IMR-90 (cell line): ENCODE results near the gene PAM. TPM values are rescaled to one million over a fixed set of nuclear protein-coding genes. Genes with fewer than 3 reads are reported as not detected.

ENCODE experiments used
- ATAC-seq: fragments of 200-7000 bp; cut with Tn5 transposase; 2 replicates; pipeline ENCODE4 v1.9.1; 2020; ENCODE audit warnings: low read depth, mild to moderate bottlenecking, moderate library complexity
- BruUV-seq: library from RNA; stranded (reverse); fragments of 400-500 nt; replicated peaks from 2 replicates; lab custom pipeline; 2021; lab: Mats Ljungman, UMichigan
- CTCF ChIA-PET: fragments of 300-600 bp; formaldehyde crosslinking; extraction: SDS; loops from one replicate; lab custom pipeline; 2021; ENCODE audit warnings: antibody characterized with exemption; lab: Yijun Ruan, JAX
- POLR2A ChIA-PET: fragments of 300-600 bp; sonication (Branson Sonifier 250); formaldehyde crosslinking; loops from one replicate; lab custom pipeline; 2022; ENCODE audit warnings: antibody characterized with exemption; ENCODE audit not compliant: unreplicated experiment; lab: Charles Lee
- DNase-seq: peaks from one replicate; pipeline ENCODE4 v3.0.0; 2013
- H2AFZ ChIP-seq: replicated peaks from 2 replicates; pipeline ENCODE3; 2013; ENCODE audit warnings: low read length, mild to moderate bottlenecking; ENCODE audit not compliant: poor library complexity
- H2AK5ac ChIP-seq: 2 replicates; pipeline ENCODE4 v1.6.1; 2013; ENCODE audit warnings: low read depth, low read length, inconsistent platforms
- H2AK9ac ChIP-seq: replicated peaks from 2 replicates; pipeline ENCODE3; 2013; ENCODE audit warnings: mild to moderate bottlenecking, low read depth, low read length, moderate library complexity; ENCODE audit not compliant: poor library complexity
- H2BK120ac ChIP-seq: 2 replicates; pipeline ENCODE4 v1.6.1; 2013; ENCODE audit warnings: low read depth, low read length, inconsistent platforms
- H2BK15ac ChIP-seq: 3 replicates; pipeline ENCODE4 v1.6.1; 2013; ENCODE audit warnings: low read depth, low read length, inconsistent platforms
- H2BK20ac ChIP-seq: 2 replicates; pipeline ENCODE4 v1.6.1; 2013; ENCODE audit warnings: low read depth, mild to moderate bottlenecking, inconsistent platforms, low read length, moderate library complexity
- H2BK5ac ChIP-seq: 2 replicates; pipeline ENCODE4 v1.6.1; 2013; ENCODE audit warnings: mild to moderate bottlenecking, low read depth, low read length, inconsistent platforms; ENCODE audit not compliant: poor library complexity, severe bottlenecking
- H3K14ac ChIP-seq: replicated peaks from 2 replicates; pipeline ENCODE4 v1.6.1; 2013; ENCODE audit warnings: low read depth, low read length, inconsistent platforms
- H3K18ac ChIP-seq: 2 replicates; pipeline ENCODE4 v1.6.1; 2013; ENCODE audit warnings: low read depth, low read length, control low read depth
- H3K23ac ChIP-seq: 2 replicates; pipeline ENCODE4 v1.6.1; 2013; ENCODE audit warnings: low read depth, low read length, inconsistent platforms
- H3K27ac ChIP-seq: 2 replicates; pipeline ENCODE4 v1.5.1; 2013; ENCODE audit warnings: mild to moderate bottlenecking, control low read depth, low read length; ENCODE audit not compliant: insufficient read depth
- H3K27me3 ChIP-seq: 2 replicates; pipeline ENCODE4 v1.6.1; 2013; ENCODE audit warnings: low read length; ENCODE audit not compliant: control insufficient read depth, insufficient read depth
- H3K36me3 ChIP-seq: 2 replicates; pipeline ENCODE4 v1.6.1; 2013; ENCODE audit warnings: low read length, mixed read lengths; ENCODE audit not compliant: control insufficient read depth, insufficient read depth
- H3K4ac ChIP-seq: 2 replicates; pipeline ENCODE4 v1.6.1; 2013; ENCODE audit warnings: low read depth, low read length, inconsistent platforms
- H3K4me1 ChIP-seq: 2 replicates; pipeline ENCODE4 v1.6.1; 2013; ENCODE audit warnings: low read length, mixed read lengths; ENCODE audit not compliant: control insufficient read depth, insufficient read depth
- H3K4me2 ChIP-seq: 2 replicates; pipeline ENCODE4 v1.6.1; 2013; ENCODE audit warnings: low read depth, mild to moderate bottlenecking, control low read depth, low read length, moderate library complexity
- H3K4me3 ChIP-seq: 2 replicates; pipeline ENCODE4 v1.5.1; 2013; ENCODE audit warnings: low read depth, mild to moderate bottlenecking, control low read depth, low read length, moderate library complexity; ENCODE audit not compliant: insufficient read depth
- H3K56ac ChIP-seq: 2 replicates; pipeline ENCODE4 v1.6.1; 2013; ENCODE audit warnings: low read length, inconsistent platforms; ENCODE audit not compliant: insufficient read depth; ENCODE audit errors: extremely low read depth
- H3K79me1 ChIP-seq, 2 experiments: 2 replicates each; pipeline ENCODE4 v1.6.1; 2013; ENCODE audit warnings: low read length in 2 of 2, inconsistent platforms in 1 of 2, low read depth in 1 of 2
- H3K9ac ChIP-seq: 2 replicates; pipeline ENCODE4 v1.6.1; 2013; ENCODE audit warnings: low read depth, low read length, control low read depth
- H3K9me1 ChIP-seq: 2 replicates; pipeline ENCODE4 v1.6.1; 2013; ENCODE audit warnings: low read length, inconsistent platforms; ENCODE audit not compliant: insufficient read depth
- H3K9me3 ChIP-seq: 2 replicates; pipeline ENCODE4 v1.6.1; 2013; ENCODE audit warnings: low read length; ENCODE audit not compliant: control insufficient read depth, insufficient read depth
- H4K20me1 ChIP-seq: 2 replicates; pipeline ENCODE4 v1.6.1; 2013; ENCODE audit warnings: low read length, inconsistent platforms; ENCODE audit not compliant: insufficient read depth
- H4K5ac ChIP-seq: 2 replicates; pipeline ENCODE4 v1.6.1; 2013; ENCODE audit warnings: mild to moderate bottlenecking, low read depth, low read length, control low read depth
- H4K8ac ChIP-seq, 2 experiments: 2 replicates each; pipeline ENCODE4 v1.6.1; 2013; ENCODE audit warnings: low read depth in 2 of 2, low read length in 2 of 2, control low read depth in 1 of 2, inconsistent platforms in 1 of 2
- H4K91ac ChIP-seq: 2 replicates; pipeline ENCODE4 v1.6.1; 2013; ENCODE audit warnings: low read depth, low read length, inconsistent platforms; ENCODE audit not compliant: insufficient read depth
- CTCF ChIP-seq: conservative IDR thresholded peaks from 2 replicates; pipeline ENCODE4 v1.5.1; 2012; ENCODE audit warnings: mild to moderate bottlenecking, low read depth, low read length, improper control_type of control experiment
- NFE2L2 ChIP-seq: fragments of 150-350 bp; IDR thresholded peaks from 2 replicates; pipeline ENCODE4 v1.6.1; 2016; ENCODE audit warnings: low read depth, mild to moderate bottlenecking, low read length
- WGBS, 2 experiments: methylation state at CpG; one replicate each; pipeline versions ENCODE4 v1.1.5 to v1.1.7; 2013; ENCODE audit warnings: missing lambda C conversion rate in 2 of 2; ENCODE audit not compliant: insufficient read length in 1 of 2; ENCODE audit errors: extremely low coverage in 2 of 2; 5-methylcytosine and 5-hydroxymethylcytosine counted together
- dilution Hi-C: fragments of 300-500 bp; cut with HindIII; formaldehyde crosslinking; loops from one replicate; pipeline ENCODE4 v1.14.3; 2018; ENCODE audit warnings: low sequenced_read_pairs; ENCODE audit not compliant: unreplicated experiment
- in situ Hi-C: fragments of 300-500 bp; cut with MboI; formaldehyde crosslinking; loops from 3 replicates; pipeline ENCODE4 v1.14.3; 2019; ENCODE audit warnings: low sequenced_read_pairs, inconsistent platforms, mixed read lengths
- intact Hi-C: fragments of 100-400 bp; cut with micrococcal nuclease; formaldehyde crosslinking; loops from 2 replicates; pipeline ENCODE4 v1.10.0; 2022
- polyA plus RNA-seq, 3 experiments: library from polyadenylated mRNA; depleted of rRNA; stranded (reverse); fragments of >200 nt; gene quantifications; 2 replicates each; pipeline ENCODE4 v1.2.3, GENCODE V29; 2012; ENCODE audit warnings: low replicate concordance in 1 of 3
- total RNA-seq: library from RNA; depleted of rRNA; stranded (reverse); fragments of >200 nt; gene quantifications from 2 replicates; pipeline ENCODE4 v1.2.3, GENCODE V29; 2012
- TF ChIP-seq, protein P1 (sequence below): fragments of 150-350 bp; IDR thresholded peaks from 2 replicates; pipeline ENCODE4 v1.6.1; 2017; ENCODE audit warnings: mild to moderate bottlenecking, antibody characterized with exemption, low read length, low read depth

The PAM gene
- total and polyA plus RNA-seq, 2 of the 4 experiments (the other 2 are of a cell fraction), result 115 to 179 TPM

DNA sequence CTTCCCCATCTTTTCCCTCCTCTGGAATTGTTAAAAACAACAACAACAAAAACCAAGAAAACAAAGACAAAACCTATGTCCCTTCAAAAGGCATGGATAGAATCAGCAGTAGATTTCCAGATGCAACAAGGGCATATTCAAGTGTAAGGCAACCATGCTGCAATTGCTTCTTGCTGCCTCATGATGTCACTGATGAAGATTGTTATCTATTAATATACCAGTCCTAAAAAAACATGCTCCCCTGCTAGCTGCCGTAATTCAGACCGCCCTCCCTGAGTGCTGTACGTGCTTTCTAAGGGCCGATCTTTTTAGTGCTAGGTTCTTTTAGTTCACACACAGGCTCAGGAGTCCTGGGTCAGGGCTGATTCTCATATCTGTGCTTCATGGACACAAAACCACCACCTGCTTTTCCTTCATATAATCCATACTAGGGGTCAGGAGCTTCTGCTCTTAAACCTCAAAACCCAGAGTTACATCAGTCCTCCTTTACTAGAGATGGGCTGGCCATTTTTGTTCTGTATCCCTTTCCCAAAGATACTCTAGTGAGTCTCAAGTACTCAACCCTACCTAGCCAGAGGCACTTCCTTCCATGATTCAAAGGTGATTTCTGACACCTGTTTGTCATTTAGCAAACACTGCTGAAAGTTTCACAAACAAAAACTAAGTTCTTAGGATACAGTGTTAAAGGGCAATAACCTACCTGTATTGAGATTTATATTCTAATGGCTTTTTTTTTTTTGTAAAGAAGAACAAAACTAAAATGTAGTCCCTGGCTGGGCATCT, 282.8 kb downstream of the PAM start:
- no peak overlapping the region for H4K91ac ChIP-seq
- H3K27me3 ChIP-seq, result no peaks in the 10 kb centered on the region
- H3K9me3 ChIP-seq, result no peaks in the 10 kb centered on the region
- H3K23ac ChIP-seq, result no peak overlapping the region
- 89% methylated on average over 4 of the region's 4 CpGs; no CpG with 5 or more reads in 1 of the 2 experiments for WGBS, 2 experiments
- CTCF ChIA-PET, result no interaction called here
- no peaks in the 10 kb centered on the region for H3K79me1 ChIP-seq
- no peaks in the 10 kb centered on the region for H3K4me1 ChIP-seq
- H3K14ac ChIP-seq, result no peak overlapping the region
- no peak for ATAC-seq
- BruUV-seq, result no TSS peak
- dilution Hi-C loops, result no loop called here
- no peak overlapping the region for H2BK120ac ChIP-seq
- H2AK5ac ChIP-seq, result no peak overlapping the region
- no peak overlapping the region for H3K4ac ChIP-seq
- peak; percentile 8 for DNase-seq
- no peak overlapping the region for H2BK15ac ChIP-seq
- no peak overlapping the region for H2BK20ac ChIP-seq
- no peak overlapping the region for H3K9ac ChIP-seq
- no peak overlapping the region for H2AFZ ChIP-seq
- no peak overlapping the region for H4K5ac ChIP-seq
- no peak overlapping the region for H3K4me2 ChIP-seq
- POLR2A ChIA-PET, result no interaction called here
- in situ Hi-C loops, result loop anchor here (10.0 kb wide), 1 partner anchor 353 kb away; no protein-coding TSS in a partner anchor
- no peak overlapping the region for H3K56ac ChIP-seq
- H3K27ac ChIP-seq, result no peak overlapping the region
- H3K4me3 ChIP-seq, result no peak overlapping the region
- H4K20me1 ChIP-seq, result no peaks in the 10 kb centered on the region
- no peak overlapping the region for H2BK5ac ChIP-seq
- H3K18ac ChIP-seq, result no peak overlapping the region
- no peaks in the 10 kb centered on the region for H3K9me1 ChIP-seq
- H3K36me3 ChIP-seq, result no peaks in the 10 kb centered on the region
- no peak overlapping the region for H4K8ac ChIP-seq
- intact Hi-C loops, result no loop called here
- 0 out of 2 replicates have a peak, but pooled peaks have one; percentile 1 for TF ChIP-seq CTCF
- TF ChIP-seq, protein P1, sequence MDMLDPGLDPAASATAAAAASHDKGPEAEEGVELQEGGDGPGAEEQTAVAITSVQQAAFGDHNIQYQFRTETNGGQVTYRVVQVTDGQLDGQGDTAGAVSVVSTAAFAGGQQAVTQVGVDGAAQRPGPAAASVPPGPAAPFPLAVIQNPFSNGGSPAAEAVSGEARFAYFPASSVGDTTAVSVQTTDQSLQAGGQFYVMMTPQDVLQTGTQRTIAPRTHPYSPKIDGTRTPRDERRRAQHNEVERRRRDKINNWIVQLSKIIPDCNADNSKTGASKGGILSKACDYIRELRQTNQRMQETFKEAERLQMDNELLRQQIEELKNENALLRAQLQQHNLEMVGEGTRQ, result no peak
- TF ChIP-seq NFE2L2, result no peak
- H2AK9ac ChIP-seq, result no peak overlapping the region
